Mucosa of stomach (tissue), 1 donor: Measurements from ENCODE around the gene DDX41.

Experiments
- H3K27me3 ChIP-seq: one replicate; pipeline ENCODE4 v1.7.0; 2013; ENCODE audit warnings: mild to moderate bottlenecking, low read length; ENCODE audit not compliant: control insufficient read depth, insufficient read depth
- H3K36me3 ChIP-seq: one replicate; pipeline ENCODE4 v1.7.0; 2013; ENCODE audit warnings: low read length; ENCODE audit not compliant: control insufficient read depth, insufficient read depth
- H3K4me1 ChIP-seq: one replicate; pipeline ENCODE4 v1.7.0; 2013; ENCODE audit warnings: mild to moderate bottlenecking, low read length; ENCODE audit not compliant: control insufficient read depth, insufficient read depth
- H3K4me3 ChIP-seq: one replicate; pipeline ENCODE4 v1.7.0; 2013; ENCODE audit warnings: low read length
- H3K9ac ChIP-seq: one replicate; pipeline ENCODE4 v1.7.0; 2013; ENCODE audit warnings: mild to moderate bottlenecking, low read length, moderate library complexity
- H3K9me3 ChIP-seq: one replicate; pipeline ENCODE4 v1.7.0; 2013; ENCODE audit warnings: mild to moderate bottlenecking, low read length, moderate library complexity; ENCODE audit not compliant: control insufficient read depth
- donor health status: Pancreatic carcinoma.

DDX41 gene

GRCh38 chr5:177483042-177483441, 33.7 kb downstream of the DDX41 start:
- no peaks in the 10 kb centered on the region for H3K9me3 ChIP-seq
- no peaks in the 10 kb centered on the region for H3K27me3 ChIP-seq
- H3K36me3 ChIP-seq = peaks cover 6% of the 10 kb centered on the region
- no peak overlapping the region for H3K9ac ChIP-seq
- H3K4me3 ChIP-seq = no peak overlapping the region
- H3K4me1 ChIP-seq = peaks cover 5% of the 10 kb centered on the region

DNA sequence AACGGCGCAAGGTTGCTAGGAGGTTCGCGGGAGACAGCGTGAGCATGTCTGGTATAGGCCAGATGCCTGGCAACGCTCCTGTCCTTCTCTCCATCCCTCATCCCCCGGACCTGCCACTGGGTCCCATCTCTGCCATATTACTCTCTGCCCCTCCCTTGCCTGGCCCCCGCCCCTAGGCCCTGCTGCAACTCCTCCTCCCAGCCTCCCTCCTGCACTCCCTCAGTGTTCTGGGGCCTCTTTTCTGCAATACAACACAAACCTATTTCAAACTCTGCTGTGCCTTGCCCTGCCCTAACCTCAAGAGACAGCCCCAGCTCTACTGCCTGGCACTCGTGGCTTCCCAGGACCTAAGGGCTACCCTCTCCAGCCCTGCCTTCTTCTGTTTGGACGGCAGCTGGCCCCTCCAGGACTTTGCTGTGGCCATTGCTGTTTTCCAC, 34.4 kb downstream of the DDX41 start:
- H3K27me3 ChIP-seq = no peaks in the 10 kb centered on the region
- peaks cover 2% of the 10 kb centered on the region for H3K36me3 ChIP-seq
- no peaks in the 10 kb centered on the region for H3K9me3 ChIP-seq
- H3K9ac ChIP-seq = no peak overlapping the region
- no peak overlapping the region for H3K4me3 ChIP-seq
- peaks cover 5% of the 10 kb centered on the region for H3K4me1 ChIP-seq

DNA sequence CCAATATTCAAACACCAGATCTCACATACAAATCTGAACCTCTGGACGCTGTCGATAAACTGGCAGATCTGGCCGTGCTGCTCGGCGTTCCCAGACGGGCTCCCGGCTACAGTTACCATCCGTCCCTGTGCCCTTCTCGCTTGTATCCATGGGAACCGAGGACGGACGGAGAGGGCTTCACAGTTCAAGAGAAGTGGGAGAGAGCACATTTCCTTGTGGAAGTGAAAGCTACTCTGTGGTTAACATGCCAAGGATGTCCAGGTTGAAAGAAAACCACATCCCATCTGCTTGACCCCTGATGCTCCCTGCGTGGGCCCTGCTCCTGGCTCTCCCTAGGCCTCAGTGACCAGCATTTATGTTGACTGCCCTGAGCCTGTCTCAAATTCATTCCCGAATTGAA, 37.0 kb downstream of the DDX41 start:
- H3K9me3 ChIP-seq = no peaks in the 10 kb centered on the region
- H3K36me3 ChIP-seq = no peaks in the 10 kb centered on the region
- no peak overlapping the region for H3K4me3 ChIP-seq
- no peak overlapping the region for H3K9ac ChIP-seq
- no peaks in the 10 kb centered on the region for H3K27me3 ChIP-seq
- peaks cover 5% of the 10 kb centered on the region for H3K4me1 ChIP-seq

GRCh38 chr5:177478711-177479646, 37.8 kb downstream of the DDX41 start:
- Histone ChIP-seq H3K4me1 (peaks cover 5% of the 10 kb centered on the region), H3K9ac (no peak overlapping the region), H3K4me3 (no peak overlapping the region), H3K36me3 (no peaks in the 10 kb centered on the region), H3K27me3 (peaks cover 6% of the 10 kb centered on the region), H3K9me3 (no peaks in the 10 kb centered on the region)

DNA sequence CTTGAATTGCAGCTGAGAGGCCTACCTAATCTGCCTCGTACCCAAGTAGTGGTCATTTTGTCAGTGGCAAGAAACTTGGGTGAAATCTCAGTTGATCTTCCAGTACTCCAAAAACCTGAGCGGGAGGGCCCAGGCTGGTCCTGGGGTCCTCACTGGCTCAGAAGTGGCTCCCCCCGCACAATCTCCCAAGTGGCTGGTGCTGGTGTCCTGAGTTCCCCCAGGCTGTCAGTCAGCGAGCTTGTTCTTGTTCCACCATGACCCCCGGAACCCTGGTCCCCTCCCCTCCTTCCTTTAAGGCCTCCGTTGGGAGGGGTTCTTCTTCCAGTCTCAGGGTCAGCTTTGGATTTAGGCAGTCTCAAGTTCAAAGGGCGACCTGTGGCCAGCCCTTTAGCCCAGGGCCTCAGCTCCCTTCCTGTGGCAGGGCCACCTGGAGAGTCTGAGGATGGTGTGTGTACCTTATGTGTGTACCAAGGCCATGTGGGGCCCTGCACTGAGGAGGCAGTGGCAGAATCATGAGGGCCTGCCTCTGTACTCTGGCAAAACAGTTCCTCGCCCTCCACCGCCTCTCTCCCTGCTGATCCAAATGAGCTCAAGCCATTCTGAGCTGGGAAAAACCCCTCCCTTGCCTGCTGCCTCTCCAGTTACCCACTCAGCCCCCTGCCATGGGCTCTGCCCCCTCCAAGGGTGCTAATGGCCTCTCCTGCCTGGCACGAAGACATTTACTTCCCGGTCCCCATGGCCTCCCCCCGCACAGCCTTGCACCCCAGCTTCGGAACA, 38.9 kb downstream of the DDX41 start:
- peaks cover 5% of the 10 kb centered on the region for H3K4me1 ChIP-seq
- no peak overlapping the region for H3K9ac ChIP-seq
- no peaks in the 10 kb centered on the region for H3K9me3 ChIP-seq
- peaks cover 8% of the 10 kb centered on the region for H3K27me3 ChIP-seq
- H3K36me3 ChIP-seq = no peaks in the 10 kb centered on the region
- H3K4me3 ChIP-seq = no peak overlapping the region

GRCh38 chr5:177476531-177477233, 40.1 kb downstream of the DDX41 start:
- H3K9me3 ChIP-seq = no peaks in the 10 kb centered on the region
- no peak overlapping the region for H3K4me3 ChIP-seq
- H3K27me3 ChIP-seq = peaks cover 19% of the 10 kb centered on the region
- H3K36me3 ChIP-seq = no peaks in the 10 kb centered on the region
- no peak overlapping the region for H3K9ac ChIP-seq
- peaks cover 13% of the 10 kb centered on the region for H3K4me1 ChIP-seq

GRCh38 chr5:177475563-177476427, 41.0 kb downstream of the DDX41 start:
- no peaks in the 10 kb centered on the region for H3K36me3 ChIP-seq
- no peak overlapping the region for H3K9ac ChIP-seq
- H3K4me3 ChIP-seq = no peak overlapping the region
- H3K9me3 ChIP-seq = no peaks in the 10 kb centered on the region
- H3K4me1 ChIP-seq = peaks cover 13% of the 10 kb centered on the region
- H3K27me3 ChIP-seq = peaks cover 24% of the 10 kb centered on the region

- H3K27me3 ChIP-seq = peaks cover 26% of the 10 kb centered on the region
- H3K9ac ChIP-seq = no peak overlapping the region
- H3K4me1 ChIP-seq = peaks cover 16% of the 10 kb centered on the region
- no peak overlapping the region for H3K4me3 ChIP-seq
- H3K9me3 ChIP-seq = no peaks in the 10 kb centered on the region
- no peaks in the 10 kb centered on the region for H3K36me3 ChIP-seq
Measured at GRCh38 chr5:177474846-177475562, 41.8 kb downstream of the DDX41 start.

GRCh38 chr5:177474002-177474476, 42.7 kb downstream of the DDX41 start:
- H3K4me3 ChIP-seq = no peak overlapping the region
- H3K9ac ChIP-seq = no peak overlapping the region
- H3K4me1 ChIP-seq = peaks cover 15% of the 10 kb centered on the region
- H3K36me3 ChIP-seq = no peaks in the 10 kb centered on the region
- peaks cover 26% of the 10 kb centered on the region for H3K27me3 ChIP-seq
- no peaks in the 10 kb centered on the region for H3K9me3 ChIP-seq

- Histone ChIP-seq H3K4me1 (peaks cover 15% of the 10 kb centered on the region), H3K36me3 (no peaks in the 10 kb centered on the region), H3K9ac (peak within 1 kb of the TSS; percentile 47), H3K27me3 (peaks cover 26% of the 10 kb centered on the region), H3K9me3 (no peaks in the 10 kb centered on the region), H3K4me3 (no peak within 1 kb of the TSS)
Measured at GRCh38 chr5:177473443-177474001, 43.2 kb downstream of the DDX41 start, which contains the start of gene DBN1. Gene DBN1 (minus strand): TSS chr5:177473634. CDS start chr5:177473521, 113 bp downstream.
